Stimulated activated CD8-positive, alpha-beta memory T cell treated with anti-CD3 and anti-CD28 coated beads, Interleukin-15, amount 100 ng/mL, for 24 hours (primary cell): ENCODE results near the gene RDM1.

Experiments used
- DNase-seq: peaks from one replicate; pipeline ENCODE4 v3.0.0-alpha.2; 2020; ENCODE audit warnings: low read depth

Gene RDM1

GRCh38 chr17:35870906-35871819 is 59.4 kb downstream of the RDM1 start:
- no peak for DNase-seq

- no peak for DNase-seq
These were observed 61.8 kb downstream of the RDM1 start, which contains the start of gene HEATR9 for GRCh38 chr17:35868737-35869136. HEATR9 (minus strand) TSS chr17:35868891; CDS start chr17:35868742, 149 bp downstream.
